Measurements from ENCODE around the gene TMEM41B.
"Not testable (repeated sequence)": the region's sequence is repeated elsewhere in the genome, so short reads cannot be mapped to it uniquely, and the experiment has no call there.

TMEM41B gene

DNA sequence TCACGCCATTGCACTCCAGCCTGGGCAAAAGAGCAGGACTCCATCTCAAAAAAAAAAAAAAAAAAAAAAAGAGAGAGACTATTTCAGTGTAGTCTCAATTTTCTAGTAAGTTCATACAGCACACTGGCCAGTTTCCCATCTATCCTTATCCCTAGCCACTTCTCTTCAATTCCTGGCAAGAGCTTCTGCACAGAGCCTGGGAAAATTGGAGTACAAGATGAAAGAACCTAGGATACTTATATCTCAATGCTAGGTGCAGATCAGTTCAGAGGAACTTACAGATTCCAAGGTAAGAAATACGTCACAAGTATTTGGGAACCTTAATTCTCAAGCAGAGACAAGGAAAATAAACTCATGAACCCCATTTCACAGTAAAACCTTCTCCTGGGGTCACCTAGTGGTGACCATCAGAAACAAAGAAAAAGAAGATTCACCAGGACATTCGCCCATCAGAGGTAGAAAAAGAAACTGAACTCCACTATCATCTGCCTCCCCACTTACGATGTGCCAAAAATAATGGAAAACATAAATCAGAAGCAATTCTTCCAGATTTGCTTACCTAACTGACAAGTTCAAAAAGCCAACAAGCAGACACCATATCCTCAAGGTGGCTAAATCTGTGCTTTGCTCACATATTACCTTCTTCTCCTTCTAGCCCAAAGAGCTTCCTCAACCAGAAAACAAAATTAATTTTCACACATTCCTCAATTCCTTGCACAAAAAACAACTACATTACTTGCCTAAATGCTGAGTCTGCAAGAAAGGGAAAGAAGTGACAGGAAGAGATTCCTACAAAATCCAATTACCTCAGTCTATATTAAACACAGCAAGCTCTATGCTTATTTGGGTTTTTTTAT, 54.2 kb downstream of the TMEM41B start:
- Histone ChIP-seq H3K9me3 (no peaks in the 10 kb centered on the region), H3K4me1 (peaks cover 6% of the 10 kb centered on the region), H3K36me3 (replicated peaks) (peaks cover 6% of the 10 kb centered on the region; the same call in 1 of the 2 replicates), H3K27me3 (ENCODE audit: low read depth) (no peaks in the 10 kb centered on the region), H3K4me3 (no peak overlapping the region)
- in situ Hi-C loops (cut with MboI; ENCODE audit: low sequenced_read_pairs) = no loop called here
- no peak for DNase-seq (ENCODE audit: low spot score in 2 of 2)

- H3K4me1 ChIP-seq; in situ Hi-C loops (cut with MboI; ENCODE audit: low sequenced_read_pairs); H3K4me3 ChIP-seq; H3K27me3 ChIP-seq (ENCODE audit: low read depth); DNase-seq (ENCODE audit: low spot score in 2 of 2); H3K9me3 ChIP-seq: not testable (repeated sequence)
- H3K36me3 ChIP-seq (replicated peaks) = peaks cover 10% of the 10 kb centered on the region; the same call in 1 of the 2 replicates
Observed at GRCh38 chr11:9258279-9258678, 56.1 kb downstream of the TMEM41B start.

- Histone ChIP-seq H3K9me3 (no peaks in the 10 kb centered on the region), H3K4me1 (peaks cover 3% of the 10 kb centered on the region; the same call in 1 of the 2 replicates), H3K36me3 (replicated peaks) (peaks cover 10% of the 10 kb centered on the region; the same call in 1 of the 2 replicates), H3K4me3 (no peak overlapping the region), H3K27me3 (ENCODE audit: low read depth) (no peaks in the 10 kb centered on the region)
- in situ Hi-C loops (cut with MboI; ENCODE audit: low sequenced_read_pairs) = no loop called here
- no peak for DNase-seq (ENCODE audit: low spot score in 2 of 2)
Observed at GRCh38 chr11:9254416-9254815, 60.0 kb downstream of the TMEM41B start.

- H3K9me3 ChIP-seq = no peaks in the 10 kb centered on the region
- peaks cover 7% of the 10 kb centered on the region; the same call in 1 of the 2 replicates for H3K36me3 ChIP-seq (replicated peaks)
- no peak for DNase-seq (ENCODE audit: low spot score in 2 of 2)
- no peak overlapping the region for H3K4me3 ChIP-seq
- peaks cover 3% of the 10 kb centered on the region; the same call in 1 of the 2 replicates for H3K4me1 ChIP-seq
- no peaks in the 10 kb centered on the region for H3K27me3 ChIP-seq (ENCODE audit: low read depth)
- in situ Hi-C loops (cut with MboI; ENCODE audit: low sequenced_read_pairs) = no loop called here
Observed at GRCh38 chr11:9253086-9253485, 61.3 kb downstream of the TMEM41B start.

DNA sequence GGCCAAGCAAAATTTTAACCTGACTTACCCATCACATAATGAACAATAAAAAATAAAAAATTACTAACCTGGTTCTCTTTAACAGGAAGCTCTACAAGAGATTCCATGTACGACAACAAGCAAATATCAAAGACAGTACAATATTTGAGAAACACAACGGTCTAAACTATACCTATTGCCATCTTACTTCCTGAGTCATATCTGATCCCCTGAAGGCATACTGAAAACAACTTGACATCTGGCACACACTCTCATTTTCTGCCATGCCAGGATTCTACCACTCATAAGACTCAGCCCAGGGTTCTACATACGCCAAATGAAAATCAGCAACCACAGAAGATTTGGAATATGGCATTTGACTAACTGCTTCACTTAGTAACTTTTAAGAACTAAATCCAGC, 63.1 kb downstream of the TMEM41B start:
- no peak overlapping the region for H3K4me3 ChIP-seq
- peaks cover 3% of the 10 kb centered on the region; the same call in 1 of the 2 replicates for H3K4me1 ChIP-seq
- no peaks in the 10 kb centered on the region for H3K27me3 ChIP-seq (ENCODE audit: low read depth)
- no peaks in the 10 kb centered on the region for H3K9me3 ChIP-seq
- H3K36me3 ChIP-seq (replicated peaks) = peaks cover 7% of the 10 kb centered on the region; the same call in 1 of the 2 replicates
- no peak for DNase-seq (ENCODE audit: low spot score in 2 of 2)
- in situ Hi-C loops (cut with MboI; ENCODE audit: low sequenced_read_pairs) = no loop called here

- Histone ChIP-seq H3K4me3 (no peak overlapping the region), H3K4me1 (peaks cover 3% of the 10 kb centered on the region; the same call in 1 of the 2 replicates), H3K36me3 (replicated peaks) (peaks cover 4% of the 10 kb centered on the region; the same call in 1 of the 2 replicates), H3K9me3 (no peaks in the 10 kb centered on the region), H3K27me3 (ENCODE audit: low read depth) (no peaks in the 10 kb centered on the region)
- in situ Hi-C loops (cut with MboI; ENCODE audit: low sequenced_read_pairs) = no loop called here
- no peak for DNase-seq (ENCODE audit: low spot score in 2 of 2)
Observed at GRCh38 chr11:9250139-9250582, 64.2 kb downstream of the TMEM41B start.

- in situ Hi-C loops (cut with MboI; ENCODE audit: low sequenced_read_pairs) = no loop called here
Observed at GRCh38 chr11:9249252-9249651, 65.1 kb downstream of the TMEM41B start.

GRCh38 chr11:9247863-9248262, 66.5 kb downstream of the TMEM41B start:
- H3K36me3 ChIP-seq (replicated peaks) = no peaks in the 10 kb centered on the region; the same call in 1 of the 2 replicates
- no peaks in the 10 kb centered on the region; the same call in 1 of the 2 replicates for H3K9me3 ChIP-seq
- DNase-seq (ENCODE audit: low spot score in 2 of 2) = no peak
- in situ Hi-C loops (cut with MboI; ENCODE audit: low sequenced_read_pairs) = no loop called here
- peaks cover 3% of the 10 kb centered on the region; the same call in 1 of the 2 replicates for H3K4me1 ChIP-seq
- H3K4me3 ChIP-seq = no peak overlapping the region
- H3K27me3 ChIP-seq (ENCODE audit: low read depth) = no peaks in the 10 kb centered on the region

More at GRCh38 chr11:9249252-9249651, 65.1 kb downstream of the TMEM41B start:
- H3K4me3 ChIP-seq = no peak overlapping the region
- H3K36me3 ChIP-seq (replicated peaks) = peaks cover 1% of the 10 kb centered on the region; the same call in 1 of the 2 replicates
- peaks cover 3% of the 10 kb centered on the region; the same call in 1 of the 2 replicates for H3K4me1 ChIP-seq
- no peaks in the 10 kb centered on the region; the same call in 1 of the 2 replicates for H3K9me3 ChIP-seq
- DNase-seq (ENCODE audit: low spot score in 2 of 2) = no peak
- no peaks in the 10 kb centered on the region for H3K27me3 ChIP-seq (ENCODE audit: low read depth)

- in situ Hi-C loops (cut with MboI; ENCODE audit: low sequenced_read_pairs) = not testable (repeated sequence)
Observed at GRCh38 chr11:9236242-9236641, 78.2 kb downstream of the TMEM41B start.

DNA sequence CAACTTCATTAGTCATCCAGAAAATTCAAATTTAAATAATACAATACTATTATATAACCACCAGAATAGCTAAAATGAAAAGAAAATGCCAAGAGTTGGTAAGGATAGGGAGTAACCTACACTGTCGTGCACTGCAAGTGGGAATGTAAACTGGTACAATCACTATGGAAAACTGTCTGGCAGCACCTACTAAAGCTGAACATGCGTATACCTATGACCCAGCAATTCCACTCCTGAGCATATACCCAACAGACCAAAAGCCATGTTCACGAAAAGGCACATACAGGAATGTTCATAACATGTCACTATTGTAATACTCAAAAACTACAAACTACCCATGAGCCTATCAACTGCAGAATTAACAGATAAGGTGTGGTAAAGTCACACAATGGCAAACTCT, 81.9 kb downstream of the TMEM41B start:
- in situ Hi-C loops (cut with MboI; ENCODE audit: low sequenced_read_pairs) = no loop called here
- peak; percentile 20 to 39 for DNase-seq (ENCODE audit: low spot score in 2 of 2)
- Histone ChIP-seq H3K4me1 (peaks cover 38% of the 10 kb centered on the region), H3K36me3 (replicated peaks) (no peaks in the 10 kb centered on the region), H3K27me3 (ENCODE audit: low read depth) (no peaks in the 10 kb centered on the region), H3K4me3 (no peak overlapping the region), H3K9me3 (peaks cover 5% of the 10 kb centered on the region; the same call in 1 of the 2 replicates)

More at GRCh38 chr11:9236242-9236641, 78.2 kb downstream of the TMEM41B start:
- DNase-seq (ENCODE audit: low spot score in 2 of 2); H3K27me3 ChIP-seq (ENCODE audit: low read depth); H3K4me3 ChIP-seq; H3K9me3 ChIP-seq; H3K36me3 ChIP-seq (replicated peaks): not testable (repeated sequence)
- peaks cover 17% of the 10 kb centered on the region for H3K4me1 ChIP-seq

- no peaks in the 10 kb centered on the region for H3K36me3 ChIP-seq (replicated peaks)
- H3K4me3 ChIP-seq = no peak overlapping the region
- peak; percentile 53 to 85 for DNase-seq (ENCODE audit: low spot score in 2 of 2)
- no peaks in the 10 kb centered on the region for H3K27me3 ChIP-seq (ENCODE audit: low read depth)
- H3K9me3 ChIP-seq = peaks cover 5% of the 10 kb centered on the region; the same call in 1 of the 2 replicates
- in situ Hi-C loops (cut with MboI; ENCODE audit: low sequenced_read_pairs) = no loop called here
- peaks cover 38% of the 10 kb centered on the region for H3K4me1 ChIP-seq
Observed at GRCh38 chr11:9231848-9232177, 82.6 kb downstream of the TMEM41B start.
